H1 (cell line): Measurements from ENCODE around the gene USH1G. TPM values are rescaled to one million over a fixed set of nuclear protein-coding genes. Genes with fewer than 3 reads are reported as not detected.

Experiments
- CTCF ChIA-PET: fragments of 300-600 bp; sonication (Branson Sonifier 250); formaldehyde crosslinking; loops from one replicate; lab custom pipeline; 2021; ENCODE audit not compliant: partially characterized antibody; lab: Charles Lee
- POLR2A ChIA-PET: fragments of 300-600 bp; sonication (Branson Sonifier 250); formaldehyde crosslinking; loops from one replicate; lab custom pipeline; 2021; ENCODE audit warnings: inconsistent platforms; ENCODE audit not compliant: partially characterized antibody; lab: Charles Lee
- DNase-seq, 2 experiments: peaks; one replicate each; pipeline versions ENCODE4 v3.0.0 to v3.0.0-alpha.2; 2010 to 2022; ENCODE audit warnings: low spot score in 2 of 2, low read depth in 1 of 2, mixed read lengths in 1 of 2
- FAIRE-seq: peaks from 2 replicates; lab custom pipeline; 2011; peaks lifted over from hg19 to GRCh38; lab: Jason Lieb, UNC
- H2AFZ ChIP-seq: 2 replicates; pipeline ENCODE4 v1.8.1; 2012; ENCODE audit warnings: low read length, inconsistent platforms
- H2AK5ac ChIP-seq: 2 replicates; pipeline ENCODE4 v1.6.1; 2013; ENCODE audit warnings: low read depth, low read length
- H2BK120ac ChIP-seq: replicated peaks from 2 replicates; pipeline ENCODE3; 2013; ENCODE audit warnings: low read depth, low read length, inconsistent platforms
- H2BK12ac ChIP-seq: 2 replicates; pipeline ENCODE4 v1.6.1; 2013; ENCODE audit warnings: low read depth, low read length
- H2BK15ac ChIP-seq: 2 replicates; pipeline ENCODE4 v1.6.1; 2013; ENCODE audit warnings: low read length
- H2BK20ac ChIP-seq: 2 replicates; pipeline ENCODE4 v1.6.1; 2013; ENCODE audit warnings: low read length
- H2BK5ac ChIP-seq: 2 replicates; pipeline ENCODE4 v1.6.1; 2013; ENCODE audit warnings: low read depth, low read length
- H3K14ac ChIP-seq: 2 replicates; pipeline ENCODE4 v1.6.1; 2013; ENCODE audit warnings: inconsistent platforms; ENCODE audit not compliant: insufficient read length
- H3K18ac ChIP-seq: 2 replicates; pipeline ENCODE4 v1.6.1; 2013; ENCODE audit warnings: low read length; ENCODE audit errors: extremely low read depth
- H3K23ac ChIP-seq: 2 replicates; pipeline ENCODE4 v1.6.1; 2013; ENCODE audit warnings: inconsistent platforms; ENCODE audit not compliant: insufficient read length
- H3K23me2 ChIP-seq: 2 replicates; pipeline ENCODE4 v1.6.1; 2013; ENCODE audit warnings: low read depth, low read length
- H3K27ac ChIP-seq: 2 replicates; pipeline ENCODE4 v1.6.1; 2011; ENCODE audit warnings: low read depth, low read length, inconsistent platforms
- H3K27me3 ChIP-seq, 4 experiments: replicated peaks in 1 of 4; 1 replicate in 1 of 4; 2 replicates in 3 of 4; pipeline versions ENCODE4 v1.6.1 to v1.8.1; 2011 to 2013; ENCODE audit warnings: low read length in 3 of 4, mild to moderate bottlenecking in 3 of 4, inconsistent platforms in 2 of 4, mixed read lengths in 2 of 4, moderate library complexity in 1 of 4; ENCODE audit not compliant: control insufficient read depth in 3 of 4, insufficient read depth in 3 of 4; ENCODE audit errors: extremely low read depth in 1 of 4
- H3K36me3 ChIP-seq, 4 experiments: 2 replicates each; pipeline versions ENCODE4 v1.6.1 to v1.8.1; 2011 to 2013; ENCODE audit warnings: mild to moderate bottlenecking in 4 of 4, low read length in 3 of 4, moderate library complexity in 2 of 4, control low read depth in 1 of 4, inconsistent platforms in 1 of 4; ENCODE audit not compliant: insufficient read depth in 4 of 4, control insufficient read depth in 2 of 4
- H3K4ac ChIP-seq: replicated peaks from 2 replicates; pipeline ENCODE3; 2013; ENCODE audit warnings: low read length, low read depth, mixed read lengths, inconsistent platforms; ENCODE audit not compliant: insufficient read length
- H3K4me1 ChIP-seq, 4 experiments: replicated peaks in 1 of 4; 1 replicate in 1 of 4; 2 replicates in 3 of 4; pipeline versions ENCODE4 v1.6.1 to v1.8.1; 2011 to 2013; ENCODE audit warnings: low read length in 3 of 4, inconsistent platforms in 2 of 4, mixed read lengths in 1 of 4; ENCODE audit not compliant: insufficient read depth in 4 of 4, control insufficient read depth in 3 of 4
- H3K4me2 ChIP-seq, 2 experiments: 2 replicates each; pipeline versions ENCODE4 v1.6.1 to v1.8.1; 2011 to 2013; ENCODE audit warnings: low read depth in 2 of 2, low read length in 2 of 2, control low read depth in 1 of 2, inconsistent platforms in 1 of 2, mild to moderate bottlenecking in 1 of 2; ENCODE audit not compliant: insufficient read depth in 1 of 2
- H3K4me3 ChIP-seq, 4 experiments: fragments of 200-600, 300-600 bp in 1 of 4; sonication (generic), shearing (Covaris generic), sonication (Bioruptor Twin) in 1 of 4; 2 replicates each; pipeline versions ENCODE4 v1.5.1 to v1.8.1; 2011 to 2016; ENCODE audit warnings: low read length in 4 of 4, low read depth in 3 of 4, control low read depth in 2 of 4, inconsistent platforms in 2 of 4, mild to moderate bottlenecking in 2 of 4, mixed read lengths in 1 of 4, moderate library complexity in 1 of 4; ENCODE audit not compliant: insufficient read depth in 2 of 4; ENCODE audit errors: extremely low read depth in 1 of 4
- H3K56ac ChIP-seq: replicated peaks from 2 replicates; pipeline ENCODE3; 2013; ENCODE audit warnings: low read depth, mild to moderate bottlenecking, mixed read lengths, low read length, inconsistent platforms; ENCODE audit not compliant: insufficient read length
- H3K79me1 ChIP-seq: 2 replicates; pipeline ENCODE4 v1.6.1; 2013; ENCODE audit warnings: low read depth, low read length, control low read depth
- H3K79me2 ChIP-seq, 2 experiments: 2 replicates each; pipeline versions ENCODE4 v1.6.1 to v1.8.1; 2012 to 2013; ENCODE audit warnings: low read length in 2 of 2, mild to moderate bottlenecking in 2 of 2, inconsistent platforms in 1 of 2; ENCODE audit not compliant: insufficient read depth in 2 of 2, control insufficient read depth in 1 of 2
- H3K9ac ChIP-seq, 4 experiments: replicated peaks in 1 of 4; 1 replicate in 1 of 4; 2 replicates in 3 of 4; pipeline versions ENCODE4 v1.6.1 to v1.8.1; 2011 to 2013; ENCODE audit warnings: low read depth in 3 of 4, low read length in 3 of 4, control low read depth in 2 of 4, mild to moderate bottlenecking in 2 of 4, moderate library complexity in 2 of 4, inconsistent platforms in 1 of 4; ENCODE audit errors: extremely low read depth in 1 of 4
- H3K9me3 ChIP-seq, 2 experiments: 2 replicates each; pipeline versions ENCODE4 v1.6.1 to v1.8.1; 2012 to 2013; ENCODE audit warnings: mild to moderate bottlenecking in 2 of 2, moderate library complexity in 2 of 2, control low read depth in 1 of 2, inconsistent platforms in 1 of 2, low read depth in 1 of 2, low read length in 1 of 2, mixed read lengths in 1 of 2; ENCODE audit not compliant: insufficient read depth in 2 of 2
- H4K20me1 ChIP-seq, 2 experiments: replicated peaks in 1 of 2; 2 replicates each; pipeline versions ENCODE3 to v1.8.1; 2011 to 2013; ENCODE audit warnings: inconsistent platforms in 2 of 2, low read length in 2 of 2, mild to moderate bottlenecking in 1 of 2; ENCODE audit not compliant: insufficient read depth in 2 of 2, control insufficient read depth in 1 of 2
- H4K5ac ChIP-seq: 2 replicates; pipeline ENCODE4 v1.6.1; 2013; ENCODE audit warnings: low read length, low read depth, mixed read lengths, inconsistent platforms; ENCODE audit not compliant: insufficient read length
- H4K8ac ChIP-seq: 2 replicates; pipeline ENCODE4 v1.8.0; 2013; ENCODE audit warnings: mild to moderate bottlenecking, moderate library complexity, low read length, inconsistent platforms; ENCODE audit not compliant: insufficient read depth; ENCODE audit errors: extremely low read depth
- H4K91ac ChIP-seq: replicated peaks from 2 replicates; pipeline ENCODE3; 2013; ENCODE audit warnings: low read length, mixed read lengths, inconsistent platforms; ENCODE audit not compliant: insufficient read length
- ASH2L ChIP-seq: fragments of 200-600, 300-600 bp; sonication (generic); IDR thresholded peaks from one replicate; pipeline ENCODE4 v1.7.1; 2017; ENCODE audit warnings: low read length
- EZH2 ChIP-seq: fragments of 200-600 bp; sonication (generic); IDR thresholded peaks from 2 replicates; pipeline ENCODE4 v1.7.1; 2012; ENCODE audit warnings: low read depth, mild to moderate bottlenecking, moderate library complexity, low read length, inconsistent platforms; ENCODE audit not compliant: severe bottlenecking
- GABPA ChIP-seq: IDR thresholded peaks from 2 replicates; pipeline ENCODE4 v1.6.1; 2011; ENCODE audit warnings: mild to moderate bottlenecking, low read length, moderate library complexity, borderline replicate concordance; ENCODE audit not compliant: insufficient read depth
- KDM1A ChIP-seq: fragments of 200-600, 300-600 bp; sonication (generic); IDR thresholded peaks from 2 replicates; pipeline ENCODE4 v1.7.1; 2016; ENCODE audit warnings: mild to moderate bottlenecking, low read length, borderline replicate concordance
- KDM4A ChIP-seq: IDR thresholded peaks from one replicate; pipeline ENCODE4 v1.7.1; 2012; ENCODE audit warnings: low read depth, mild to moderate bottlenecking, moderate library complexity, low read length, inconsistent platforms; ENCODE audit not compliant: severe bottlenecking
- RNF2 ChIP-seq: fragments of 200-900, 300-1000 bp; sonication (generic); IDR thresholded peaks from 2 replicates; pipeline ENCODE4 v1.7.1; 2016; ENCODE audit warnings: borderline replicate concordance, low read depth, mild to moderate bottlenecking, antibody characterized with exemption, low read length; ENCODE audit not compliant: poor library complexity, severe bottlenecking; ENCODE audit errors: missing control alignments
- SUZ12 ChIP-seq: fragments of 200-600 bp; sonication (generic); IDR thresholded peaks from 2 replicates; pipeline ENCODE4 v1.6.1; 2012; ENCODE audit warnings: mild to moderate bottlenecking, inconsistent platforms, low read length, moderate library complexity, mixed read lengths
- TCF12 ChIP-seq: IDR thresholded peaks from 2 replicates; pipeline ENCODE4 v1.6.1; 2011; ENCODE audit warnings: low read depth, mild to moderate bottlenecking, low read length
- WGBS, 2 experiments: shearing (Covaris generic) in 1 of 2; methylation state at CpG; one replicate each; pipeline versions ENCODE4 v1.1.6 to v1.1.7; 2013 to 2015; ENCODE audit warnings: low lambda C conversion rate in 2 of 2, mixed read lengths in 2 of 2, inconsistent platforms in 1 of 2, low coverage in 1 of 2, missing lambda C conversion rate in 1 of 2; ENCODE audit not compliant: insufficient replicate concordance in 2 of 2, insufficient coverage in 1 of 2, insufficient read length in 1 of 2; ENCODE audit errors: extremely low coverage in 1 of 2, missing lambda C conversion rate in 1 of 2; 5-methylcytosine and 5-hydroxymethylcytosine counted together
- polyA plus RNA-seq, 7 experiments: library from polyadenylated mRNA; depleted of rRNA in 3 of 7; stranded (reverse) in 5 of 7; unstranded in 2 of 7; fragments of >200 nt in 5 of 7; fragments of 200-250 nt in 2 of 7; gene quantifications; 1 replicate in 5 of 7; 2 replicates in 1 of 7; 4 replicates in 1 of 7; pipeline versions ENCODE4 v1.2.1 to v1.2.3, GENCODE V29; 2011 to 2013; ENCODE audit warnings: missing spikeins in 2 of 7, mixed read lengths in 2 of 7
- total RNA-seq: library from RNA; stranded (reverse); fragmentation: NEBNext Ultra II Directional; extraction: Animal tissue kit (Norgen Biotek cat#: 25700); gene quantifications from 2 replicates; pipeline ENCODE4 v1.2.1, GENCODE V29; 2021

The USH1G gene
- total and polyA plus RNA-seq, 2 of the 8 experiments (the other 6 are each of a cell fraction or from before 2014, with no cell fraction given) = 1.6 to 4.3 TPM

DNA sequence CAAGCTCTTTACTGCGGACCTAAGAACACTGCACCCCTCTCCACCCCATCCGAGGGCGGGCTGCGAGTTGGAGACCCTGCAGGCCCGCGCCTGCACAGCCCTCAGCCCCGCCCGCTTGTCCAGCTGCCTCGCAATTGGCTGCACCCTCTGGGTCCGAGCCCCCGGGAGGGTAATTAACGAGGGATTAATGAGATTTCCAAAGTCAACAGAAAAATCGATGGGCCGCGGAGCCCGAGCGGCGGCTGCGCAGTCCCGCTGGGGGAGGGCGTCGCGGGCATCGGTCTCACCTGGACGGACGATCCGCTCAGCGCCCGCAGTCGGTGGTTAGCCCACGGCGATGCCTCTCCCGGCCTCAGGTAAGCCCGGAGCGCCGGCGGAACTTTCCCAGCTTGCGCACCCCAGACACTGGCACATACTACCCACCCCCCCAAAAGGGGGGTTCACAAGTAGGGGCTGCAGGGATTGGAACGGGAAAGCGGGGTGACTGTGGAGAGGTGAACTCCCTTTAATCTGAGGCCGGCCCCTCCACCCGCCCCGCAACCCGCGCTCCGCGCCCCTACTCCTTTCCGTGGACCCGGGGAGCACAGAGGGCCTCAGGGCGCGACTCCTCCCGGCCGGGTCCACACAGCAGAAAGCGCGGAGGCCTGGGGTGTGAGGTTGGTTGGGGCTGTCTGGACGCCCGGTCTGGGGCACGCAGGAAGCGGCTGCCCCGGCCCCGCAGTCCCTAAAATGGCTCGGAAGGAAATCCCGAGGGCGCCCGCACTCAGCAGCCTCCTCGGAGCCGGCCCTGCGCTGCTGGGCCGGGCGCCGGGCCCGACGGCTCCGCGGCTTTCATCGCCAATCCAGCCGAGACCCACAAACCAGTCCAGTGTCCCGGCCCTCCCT is 12.8 kb upstream of the USH1G start, which contains the start of gene OTOP3:
OTOP3 (plus strand) TSS at position 314 of the 885 bp plus-strand sequence; CDS start at position 338, 24 bp downstream.
- no peak within 1 kb of the TSS for H3K14ac ChIP-seq
- no peaks in the 10 kb centered on the region for H3K79me2 ChIP-seq
- no peak within 1 kb of the TSS for H2BK20ac ChIP-seq
- H2BK120ac ChIP-seq = no peak within 1 kb of the TSS
- H4K91ac ChIP-seq = no peak within 1 kb of the TSS
- no peak within 1 kb of the TSS for H3K9ac ChIP-seq
- H3K27me3 ChIP-seq = peaks cover 22 to 59% (median 52%) of the 10 kb centered on the region in 4 experiments
- H2BK15ac ChIP-seq = 0 out of 2 replicates have a peak within 1 kb of the TSS, but pooled peaks have one; percentile 16
- H2BK12ac ChIP-seq = no peak within 1 kb of the TSS
- H3K36me3 ChIP-seq = no peaks in the 10 kb centered on the region
- no peaks in the 10 kb centered on the region for H3K9me3 ChIP-seq
- peak within 1 kb of the TSS; percentile 62 for H3K56ac ChIP-seq
- DNase-seq (no peak), FAIRE-seq (no peak)
- H3K27ac ChIP-seq = no peak within 1 kb of the TSS
- H3K4me1 ChIP-seq = peaks cover 0 to 6% (median 5%) of the 10 kb centered on the region in 4 experiments; a peak in 4 of 7 replicates
- peak within 1 kb of the TSS; percentile 28 to 54 (median 36) for H3K4me3 ChIP-seq
- H3K23me2 ChIP-seq = peaks cover 3% of the 10 kb centered on the region; the same call in 1 of the 2 replicates
- peaks cover 2 to 6% of the 10 kb centered on the region in 2 experiments for H4K20me1 ChIP-seq
- no peaks in the 10 kb centered on the region for H3K79me1 ChIP-seq
- CTCF ChIA-PET = interaction anchor here (0.9 to 49.9 kb wide), 8 partner anchors 9 to 74 kb away, joined by 3 to 1072 read pairs (median 4); partner anchors contain the start of gene OTOP2
- no peak within 1 kb of the TSS; the same call in 1 of the 2 replicates for H3K18ac ChIP-seq
- TF ChIP-seq KDM4A = peak; percentile 46
- peak; percentile 50; the same call in 1 of the 2 replicates for TF ChIP-seq GABPA
- no peak for TF ChIP-seq TCF12
- TF ChIP-seq EZH2 = peak; percentile 98
- TF ChIP-seq KDM1A = no peak
- TF ChIP-seq ASH2L = peak; percentile 21
- TF ChIP-seq SUZ12 = peak; percentile 97
- peak; percentile 42 for TF ChIP-seq RNF2
- H3K4ac ChIP-seq = no peak within 1 kb of the TSS
- no peak within 1 kb of the TSS for H2AK5ac ChIP-seq
- no peak within 1 kb of the TSS for H4K5ac ChIP-seq
- H3K23ac ChIP-seq = no peak within 1 kb of the TSS
- no peak within 1 kb of the TSS for H2AFZ ChIP-seq
- peak within 1 kb of the TSS; percentile 70 for H3K4me2 ChIP-seq
- H4K8ac ChIP-seq = no peak within 1 kb of the TSS; the same call in 1 of the 2 replicates
- POLR2A ChIA-PET = interaction anchor here (0.7 to 0.8 kb wide), 2 partner anchors 9 to 71 kb away, joined by 3 to 4 read pairs; no protein-coding TSS in a partner anchor
- 7% methylated on average over 61 of the region's 78 CpGs; no CpG with 5 or more reads in 1 of the 2 experiments for WGBS, 2 experiments
- no peak within 1 kb of the TSS for H2BK5ac ChIP-seq
